RWPE1 (cell line): Measurements from ENCODE around the gene FBXO4.
"Not testable (repeated sequence)": the region's sequence is repeated elsewhere in the genome, so short reads cannot be mapped to it uniquely, and the experiment has no call there.

Experiments
- CTCF ChIA-PET: fragments of 350-600 bp; sonication (Branson Sonifier 250); formaldehyde crosslinking; extraction: SDS; loops from one replicate; lab custom pipeline; 2021; lab: Yijun Ruan, JAX
- POLR2A ChIA-PET: fragments of 400-600 bp; formaldehyde crosslinking; extraction: SDS; loops from one replicate; lab custom pipeline; 2020; ENCODE audit warnings: antibody characterized with exemption; ENCODE audit not compliant: low non-redundant PET; lab: Yijun Ruan, JAX
- DNase-seq: peaks from one replicate; pipeline ENCODE4 v3.0.0; 2012; ENCODE audit warnings: low spot score
- H3K27ac ChIP-seq: fragments of 450-650 bp; 2 replicates; pipeline ENCODE4 v1.5.1; 2017
- CTCF ChIP-seq: fragments of 450-650 bp; conservative IDR thresholded peaks from 2 replicates; pipeline ENCODE4 v1.5.1; 2017; ENCODE audit warnings: low read depth, mild to moderate bottlenecking

The FBXO4 gene

GRCh38 chr5:41968153-41968723, 43.2 kb downstream of the FBXO4 start:
- POLR2A ChIA-PET: no interaction called here
- no peak overlapping the region for H3K27ac ChIP-seq
- CTCF ChIA-PET: interaction anchor here (0.6 kb wide), 1 partner anchor 49 kb away, joined by 3 read pairs; no protein-coding TSS in a partner anchor
- 0 out of 2 replicates have a peak, but pooled peaks have one; percentile 6 for TF ChIP-seq CTCF
- DNase-seq: no peak

GRCh38 chr5:41973087-41973486, 48.0 kb downstream of the FBXO4 start:
- DNase-seq: no peak
- ChIA-PET CTCF (no interaction called here), POLR2A (no interaction called here)
- H3K27ac ChIP-seq: no peak overlapping the region
- TF ChIP-seq CTCF: no peak

- H3K27ac ChIP-seq: no peak overlapping the region
- no peak for TF ChIP-seq CTCF
- ChIA-PET POLR2A (no interaction called here), CTCF (no interaction called here)
- DNase-seq: no peak
Observed at GRCh38 chr5:41973887-41974286, 48.8 kb downstream of the FBXO4 start.

- no peak for DNase-seq
- H3K27ac ChIP-seq: no peak overlapping the region
- POLR2A ChIA-PET: interaction anchor here (0.6 kb wide), 1 partner anchor 22 kb away, joined by 3 read pairs; no protein-coding TSS in a partner anchor
- TF ChIP-seq CTCF: no peak
- CTCF ChIA-PET: no interaction called here
Observed at GRCh38 chr5:41978676-41979075, 53.6 kb downstream of the FBXO4 start.

GRCh38 chr5:41980396-41980795, 55.3 kb downstream of the FBXO4 start:
- DNase-seq: no peak
- no peak overlapping the region for H3K27ac ChIP-seq
- TF ChIP-seq CTCF: no peak
- ChIA-PET CTCF (interaction anchor here (0.7 kb wide), 1 partner anchor 77 kb away, joined by 3 read pairs; no protein-coding TSS in a partner anchor), POLR2A (no interaction called here)

GRCh38 chr5:41980870-41981269, 55.8 kb downstream of the FBXO4 start:
- POLR2A ChIA-PET: no interaction called here
- CTCF ChIA-PET: interaction anchor here (0.7 kb wide), 1 partner anchor 77 kb away, joined by 3 read pairs; no protein-coding TSS in a partner anchor
- H3K27ac ChIP-seq: no peak overlapping the region
- no peak for DNase-seq
- no peak for TF ChIP-seq CTCF

- H3K27ac ChIP-seq, DNase-seq, CTCF ChIA-PET, POLR2A ChIA-PET: not testable (repeated sequence)
Observed at GRCh38 chr5:41982858-41983257, 57.8 kb downstream of the FBXO4 start.
